ENCODE measurements around the gene KLHL7. TPM values are rescaled to one million over a fixed set of nuclear protein-coding genes. Genes with fewer than 3 reads are reported as not detected.

KLHL7 gene
- total RNA-seq, 4 donors from 2014 or later: 21.3 to 45.9 (median 27.6) TPM

- TF ChIP-seq EP300 (IDR thresholded peaks at IDR 0.05) (no peak), POLR2A (IDR thresholded peaks at IDR 0.05) (no peak), POLR2AphosphoS5 (IDR thresholded peaks at IDR 0.05) (no peak), CTCF (IDR thresholded peaks at IDR 0.05) (no peak)
- no peak overlapping the region for H3K4me3 ChIP-seq
- no peak for ATAC-seq
- H3K9me3 ChIP-seq: no peaks in the 10 kb centered on the region
- 95 to 99% methylated on average over 8 to 11 of the region's 11 CpGs for WGBS, 2 donors (ENCODE audit: low coverage in 1 of 2)
- H3K27me3 ChIP-seq: peaks cover 5% of the 10 kb centered on the region
- no peaks in the 10 kb centered on the region for H3K4me1 ChIP-seq
- H3K27ac ChIP-seq: no peak overlapping the region
- no peaks in the 10 kb centered on the region for H3K36me3 ChIP-seq
These were observed 108.2 kb downstream of the KLHL7 start for GRCh38 chr7:23213755-23214154.

GRCh38 chr7:23214423-23214822 is 108.8 kb downstream of the KLHL7 start:
- TF ChIP-seq EP300 (IDR thresholded peaks at IDR 0.05) (no peak), POLR2AphosphoS5 (IDR thresholded peaks at IDR 0.05) (no peak), CTCF (IDR thresholded peaks at IDR 0.05) (no peak), POLR2A (IDR thresholded peaks at IDR 0.05) (no peak)
- Histone ChIP-seq H3K27ac (no peak overlapping the region), H3K4me3 (no peak overlapping the region), H3K36me3 (no peaks in the 10 kb centered on the region), H3K4me1 (no peaks in the 10 kb centered on the region), H3K27me3 (peaks cover 5% of the 10 kb centered on the region), H3K9me3 (no peaks in the 10 kb centered on the region)
- WGBS, 2 donors (ENCODE audit: low coverage in 1 of 2): 91 to 94% methylated on average over 5 of the region's 5 CpGs
- ATAC-seq: no peak

- WGBS, 2 donors (ENCODE audit: low coverage in 1 of 2): 78 to 93% methylated on average over 2 to 3 of the region's 6 CpGs
- TF ChIP-seq CTCF (IDR thresholded peaks at IDR 0.05) (no peak), POLR2AphosphoS5 (IDR thresholded peaks at IDR 0.05) (no peak), EP300 (IDR thresholded peaks at IDR 0.05) (no peak), POLR2A (IDR thresholded peaks at IDR 0.05) (no peak)
These were observed 109.4 kb downstream of the KLHL7 start for GRCh38 chr7:23214938-23215337.

GRCh38 chr7:23216021-23216420 is 110.4 kb downstream of the KLHL7 start:
- no peaks in the 10 kb centered on the region for H3K4me1 ChIP-seq
- H3K27me3 ChIP-seq: peaks cover under 1% of the 10 kb centered on the region
- 25% methylated on average over 2 of the region's 2 CpGs; no CpG with 5 or more reads in 1 of the 2 donors for WGBS, 2 donors (ENCODE audit: low coverage in 1 of 2)
- H3K9me3 ChIP-seq: no peaks in the 10 kb centered on the region
- H3K27ac ChIP-seq: no peak overlapping the region
- TF ChIP-seq POLR2A (IDR thresholded peaks at IDR 0.05) (no peak), EP300 (IDR thresholded peaks at IDR 0.05) (no peak), POLR2AphosphoS5 (IDR thresholded peaks at IDR 0.05) (no peak), CTCF (IDR thresholded peaks at IDR 0.05) (no peak)
- no peaks in the 10 kb centered on the region for H3K36me3 ChIP-seq
- H3K4me3 ChIP-seq: no peak overlapping the region
- ATAC-seq: no peak

More at GRCh38 chr7:23214938-23215337, 109.4 kb downstream of the KLHL7 start:
- Histone ChIP-seq H3K4me1 (no peaks in the 10 kb centered on the region), H3K9me3 (no peaks in the 10 kb centered on the region), H3K36me3 (no peaks in the 10 kb centered on the region), H3K27ac (no peak overlapping the region), H3K27me3 (peaks cover 5% of the 10 kb centered on the region), H3K4me3 (no peak overlapping the region)
- ATAC-seq: no peak

- 36% methylated on average over 2 of the region's 3 CpGs; no CpG with 5 or more reads in 1 of the 2 donors for WGBS, 2 donors (ENCODE audit: low coverage in 1 of 2)
- ATAC-seq: no peak
- Histone ChIP-seq H3K9me3 (no peaks in the 10 kb centered on the region), H3K36me3 (no peaks in the 10 kb centered on the region), H3K4me3 (no peak overlapping the region), H3K4me1 (no peaks in the 10 kb centered on the region), H3K27ac (no peak overlapping the region), H3K27me3 (no peaks in the 10 kb centered on the region)
- no peak for TF ChIP-seq POLR2A (IDR thresholded peaks at IDR 0.05)
- TF ChIP-seq POLR2AphosphoS5 (IDR thresholded peaks at IDR 0.05): no peak
- no peak for TF ChIP-seq CTCF (IDR thresholded peaks at IDR 0.05)
- TF ChIP-seq EP300 (IDR thresholded peaks at IDR 0.05): no peak
These were observed 112.6 kb downstream of the KLHL7 start for GRCh38 chr7:23218196-23218595.

Measured in gastroesophageal sphincter (tissue), 4 donors.